Fibroblast of the conjunctiva (primary cell): Measurements from ENCODE around the gene PCOLCE2.

Source experiments
- DNase-seq: peaks from one replicate; pipeline ENCODE4 v3.0.0-alpha.2; 2010; ENCODE audit warnings: low read depth

The PCOLCE2 gene

GRCh38 chr3:142888481-142889211, at the start of gene PCOLCE2:
Gene PCOLCE2, minus strand, starts transcription at chr3:142889083. Its CDS starts 187 bp downstream, at chr3:142888896.
- no peak for DNase-seq

- DNase-seq: no peak
Measured at GRCh38 chr3:142935963-142936362, 47.1 kb upstream of the PCOLCE2 start.

GRCh38 chr3:142934887-142935269, 46.0 kb upstream of the PCOLCE2 start:
- DNase-seq: no peak

GRCh38 chr3:142934128-142934886, 45.4 kb upstream of the PCOLCE2 start:
- DNase-seq: no peak

GRCh38 chr3:142931222-142931621, 42.3 kb upstream of the PCOLCE2 start:
- DNase-seq: no peak

- no peak for DNase-seq
Measured at GRCh38 chr3:142930463-142930862, 41.6 kb upstream of the PCOLCE2 start.

- no peak for DNase-seq
Measured at GRCh38 chr3:142929890-142930289, 41.0 kb upstream of the PCOLCE2 start.

GRCh38 chr3:142929109-142929508, 40.2 kb upstream of the PCOLCE2 start:
- peak; percentile 13 for DNase-seq

- no peak for DNase-seq
Measured at GRCh38 chr3:142926368-142926944, 37.6 kb upstream of the PCOLCE2 start.

GRCh38 chr3:142925140-142925539, 36.3 kb upstream of the PCOLCE2 start:
- DNase-seq: no peak

- no peak for DNase-seq
Measured at GRCh38 chr3:142923694-142924093, 34.8 kb upstream of the PCOLCE2 start.

GRCh38 chr3:142916605-142917004, 27.7 kb upstream of the PCOLCE2 start:
- no peak for DNase-seq

GRCh38 chr3:142915636-142916035, 26.8 kb upstream of the PCOLCE2 start:
- DNase-seq: no peak

GRCh38 chr3:142914286-142914811, 25.5 kb upstream of the PCOLCE2 start:
- no peak for DNase-seq

- no peak for DNase-seq
Measured at GRCh38 chr3:142913432-142913831, 24.5 kb upstream of the PCOLCE2 start.

- DNase-seq: no peak
Measured at GRCh38 chr3:142912402-142913172, 23.7 kb upstream of the PCOLCE2 start.

- DNase-seq: no peak
Measured at GRCh38 chr3:142910280-142910679, 21.4 kb upstream of the PCOLCE2 start.

GRCh38 chr3:142909282-142909681, 20.4 kb upstream of the PCOLCE2 start:
- no peak for DNase-seq

GRCh38 chr3:142907996-142908395, 19.1 kb upstream of the PCOLCE2 start:
- DNase-seq: no peak

GRCh38 chr3:142904639-142905436, 16.0 kb upstream of the PCOLCE2 start:
- DNase-seq: no peak

- no peak for DNase-seq
Measured at GRCh38 chr3:142902356-142902755, 13.5 kb upstream of the PCOLCE2 start.
